B cell (primary cell): Measurements from ENCODE around the gene THAP9.

Experiments
- EZH2 ChIP-seq: IDR thresholded peaks from 2 replicates; pipeline ENCODE4 v1.6.1; 2012; ENCODE audit warnings: borderline replicate concordance, low read depth, mild to moderate bottlenecking, moderate library complexity, low read length; ENCODE audit not compliant: insufficient read depth, poor library complexity, severe bottlenecking
- TF ChIP-seq, protein P1 (sequence below): fragments of 200-600 bp; IDR thresholded peaks from one replicate; pipeline ENCODE4 v1.8.0; 2022; ENCODE audit warnings: antibody characterized with exemption, mild to moderate bottlenecking

DNA sequence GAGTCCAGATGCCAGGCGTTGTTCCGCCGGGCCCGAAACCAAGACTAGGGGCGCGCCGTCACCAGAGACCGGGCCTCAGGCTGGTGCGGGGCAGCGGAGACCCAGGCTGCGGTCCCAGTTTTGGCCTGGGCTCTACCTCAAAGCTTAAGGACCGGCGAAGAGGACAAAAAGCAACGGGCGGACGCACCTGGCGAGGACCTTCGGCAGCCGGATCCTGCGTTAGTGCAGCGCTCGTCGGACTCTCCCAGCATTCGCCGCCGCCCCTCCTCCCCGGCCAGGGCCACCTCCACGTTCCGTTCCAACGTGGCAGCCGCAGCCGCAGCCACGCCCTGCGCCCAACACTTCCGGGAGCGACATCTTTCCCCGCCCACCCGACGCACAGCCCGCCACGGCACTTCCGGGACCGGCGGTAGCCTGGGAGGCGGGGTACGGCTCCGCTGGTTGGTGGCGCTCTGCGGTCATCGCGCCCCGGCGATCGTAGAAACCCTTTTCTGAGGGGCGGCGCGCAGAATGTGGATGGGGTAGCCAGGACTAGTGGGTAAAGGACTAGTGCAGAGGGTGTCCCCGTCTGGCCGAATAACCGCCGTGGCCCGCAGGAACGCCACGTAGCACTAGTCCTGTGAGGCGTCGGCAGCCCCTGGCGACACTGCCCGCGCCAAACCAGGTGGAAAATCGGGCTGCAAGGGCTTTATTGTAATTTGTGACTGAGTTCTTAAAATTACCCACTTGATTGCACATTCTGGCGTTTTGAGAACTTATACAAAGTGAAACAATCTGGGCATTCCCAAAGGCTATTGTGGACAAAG is 9.4 kb upstream of the THAP9 start, which contains the start of gene SEC31A:
- TF ChIP-seq EZH2: no peak
- TF ChIP-seq, protein P1, sequence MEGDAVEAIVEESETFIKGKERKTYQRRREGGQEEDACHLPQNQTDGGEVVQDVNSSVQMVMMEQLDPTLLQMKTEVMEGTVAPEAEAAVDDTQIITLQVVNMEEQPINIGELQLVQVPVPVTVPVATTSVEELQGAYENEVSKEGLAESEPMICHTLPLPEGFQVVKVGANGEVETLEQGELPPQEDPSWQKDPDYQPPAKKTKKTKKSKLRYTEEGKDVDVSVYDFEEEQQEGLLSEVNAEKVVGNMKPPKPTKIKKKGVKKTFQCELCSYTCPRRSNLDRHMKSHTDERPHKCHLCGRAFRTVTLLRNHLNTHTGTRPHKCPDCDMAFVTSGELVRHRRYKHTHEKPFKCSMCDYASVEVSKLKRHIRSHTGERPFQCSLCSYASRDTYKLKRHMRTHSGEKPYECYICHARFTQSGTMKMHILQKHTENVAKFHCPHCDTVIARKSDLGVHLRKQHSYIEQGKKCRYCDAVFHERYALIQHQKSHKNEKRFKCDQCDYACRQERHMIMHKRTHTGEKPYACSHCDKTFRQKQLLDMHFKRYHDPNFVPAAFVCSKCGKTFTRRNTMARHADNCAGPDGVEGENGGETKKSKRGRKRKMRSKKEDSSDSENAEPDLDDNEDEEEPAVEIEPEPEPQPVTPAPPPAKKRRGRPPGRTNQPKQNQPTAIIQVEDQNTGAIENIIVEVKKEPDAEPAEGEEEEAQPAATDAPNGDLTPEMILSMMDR: peak; percentile 2
